ENCODE results near the gene MS4A1. TPM values are rescaled to one million over a fixed set of nuclear protein-coding genes. Genes with fewer than 3 reads are reported as not detected.

MS4A1 gene
- polyA plus RNA-seq, 3 donors: 0.88 to 8.0 (median 1.3) TPM

- Mint-ChIP-seq H3K27me3 (ENCODE audit: low read depth in 3 of 3) (peaks cover 0 to 5% (median 2%) of the 10 kb centered on the region in 3 donors), H3K27ac (peak overlapping the region in 5 of 7 donors; percentile 52 to 82 (median 80)), H3K4me3 (peak overlapping the region in 1 of 2 donors; percentile 6), H3K9me3 (peaks cover 0 to 2% (median 0%) of the 10 kb centered on the region in 7 donors), H3K4me1 (peaks cover 18% of the 10 kb centered on the region), H3K36me3 (no peaks in the 10 kb centered on the region)
- Histone ChIP-seq H3K79me2 (ENCODE audit: insufficient read depth, low read length) (no peaks in the 10 kb centered on the region), H3K4me3 (replicated peaks in 1 of 3; ENCODE audit: low read depth in 2 of 3, low read length in 3 of 3) (peak overlapping the region in 1 of 3 experiments; percentile 50), H3K36me3 (replicated peaks in 1 of 2; ENCODE audit: control insufficient read depth in 1 of 2, insufficient read depth in 2 of 2, low read length in 2 of 2) (no peaks in the 10 kb centered on the region), H3K9me3 (replicated peaks in 1 of 2; ENCODE audit: control insufficient read depth in 1 of 2, insufficient read depth in 1 of 2, low read length in 2 of 2) (no peaks in the 10 kb centered on the region), H3K27ac (ENCODE audit: low read depth in 1 of 2, low read length in 2 of 2) (peak overlapping the region in 1 of 2 donors; percentile 21), H4K20me1 (ENCODE audit: insufficient read depth, low read length) (no peaks in the 10 kb centered on the region), H3K9ac (ENCODE audit: insufficient read depth, low read length, poor library complexity, severe bottlenecking) (no peak overlapping the region), H3K4me2 (replicated peaks; ENCODE audit: extremely low read depth, low read length, poor library complexity, severe bottlenecking) (peak overlapping the region; percentile 56), H3K27me3 (ENCODE audit: control insufficient read depth in 2 of 2, insufficient read depth in 2 of 2, low read length in 2 of 2) (peaks cover 0 to 2% of the 10 kb centered on the region in 2 donors), H2AFZ (ENCODE audit: insufficient read depth, low read depth, low read length, poor library complexity, severe bottlenecking) (peak overlapping the region; percentile 68), H3K4me1 (ENCODE audit: control insufficient read depth in 1 of 2, insufficient read depth in 2 of 2, low read length in 2 of 2) (peaks cover 11 to 15% of the 10 kb centered on the region in 2 donors)
- intact Hi-C loops (cut with micrococcal nuclease): loop anchor here in 1 of 2 donors (2.0 kb wide), 1 partner anchor 20 kb away; no protein-coding TSS in a partner anchor
- no peak for TF ChIP-seq CTCF (IDR thresholded peaks at IDR 0.05)
- WGBS (ENCODE audit: insufficient coverage): no CpG with 5 or more reads among the region's 2 CpGs
- DNase-seq: peak in 1 of 3 donors; percentile 4
These were observed 42.8 kb downstream of the MS4A1 start for GRCh38 chr11:60498399-60498798.

- H3K36me3 Mint-ChIP-seq: no peaks in the 10 kb centered on the region
- Histone ChIP-seq H2AFZ (ENCODE audit: insufficient read depth, low read depth, low read length, poor library complexity, severe bottlenecking) (peak overlapping the region; percentile 68), H3K79me2 (ENCODE audit: insufficient read depth, low read length) (no peaks in the 10 kb centered on the region), H3K4me2 (replicated peaks; ENCODE audit: extremely low read depth, low read length, poor library complexity, severe bottlenecking) (peak overlapping the region; percentile 56), H3K9me3 (replicated peaks in 1 of 2; ENCODE audit: control insufficient read depth in 1 of 2, insufficient read depth in 1 of 2, low read length in 2 of 2) (no peaks in the 10 kb centered on the region), H3K4me1 (ENCODE audit: control insufficient read depth in 1 of 2, insufficient read depth in 2 of 2, low read length in 2 of 2) (peaks cover 11 to 15% of the 10 kb centered on the region in 2 donors), H4K20me1 (ENCODE audit: insufficient read depth, low read length) (no peaks in the 10 kb centered on the region), H3K27ac (ENCODE audit: low read depth in 1 of 2, low read length in 2 of 2) (peak overlapping the region; percentile 8 to 21), H3K27me3 (ENCODE audit: control insufficient read depth in 2 of 2, insufficient read depth in 2 of 2, low read length in 2 of 2) (peaks cover 0 to 2% of the 10 kb centered on the region in 2 donors), H3K9ac (ENCODE audit: insufficient read depth, low read length, poor library complexity, severe bottlenecking) (no peak overlapping the region), H3K4me3 (replicated peaks in 1 of 3; ENCODE audit: low read depth in 2 of 3, low read length in 3 of 3) (peak overlapping the region in 1 of 3 experiments; percentile 50), H3K36me3 (replicated peaks in 1 of 2; ENCODE audit: control insufficient read depth in 1 of 2, insufficient read depth in 2 of 2, low read length in 2 of 2) (no peaks in the 10 kb centered on the region)
- H3K27ac Mint-ChIP-seq: peak overlapping the region in 6 of 7 donors; percentile 26 to 82 (median 74)
- WGBS (ENCODE audit: insufficient coverage): 0% methylated on average over 3 of the region's 4 CpGs
- peaks cover 0 to 2% (median 0%) of the 10 kb centered on the region in 7 donors for H3K9me3 Mint-ChIP-seq
- peak overlapping the region in 1 of 2 donors; percentile 6 for H3K4me3 Mint-ChIP-seq
- TF ChIP-seq CTCF (IDR thresholded peaks at IDR 0.05): no peak
- intact Hi-C loops (cut with micrococcal nuclease): loop anchor here in 1 of 2 donors (2.0 kb wide), 1 partner anchor 20 kb away; no protein-coding TSS in a partner anchor
- peaks cover 0 to 5% (median 2%) of the 10 kb centered on the region in 3 donors for H3K27me3 Mint-ChIP-seq (ENCODE audit: low read depth in 3 of 3)
- DNase-seq: peak in 2 of 3 donors; percentile 10 to 24
- H3K4me1 Mint-ChIP-seq: peaks cover 18% of the 10 kb centered on the region
These were observed 43.2 kb downstream of the MS4A1 start for GRCh38 chr11:60498853-60499252.

Measured in CD14-positive monocyte (primary cell).